ENCODE measurements around the gene RAB3D. TPM values are rescaled to one million over a fixed set of nuclear protein-coding genes. Genes with fewer than 3 reads are reported as not detected.

RAB3D gene
- 4.9 and 5.8 TPM in 2 replicates for total RNA-seq (2014; rRNA removed; shearing (Covaris generic))

GRCh38 chr19:11339254-11340098 lies at the start of gene RAB3D:
RAB3D (minus strand) TSS chr19:11339657; CDS start chr19:11337399, 2,258 bp downstream.

GRCh38 chr19:11374433-11375142 lies 35.1 kb upstream of the RAB3D start, which contains the start of gene SWSAP1:
SWSAP1 (plus strand) TSS chr19:11374666; CDS start chr19:11374681, 15 bp downstream.

GRCh38 chr19:11355160-11356073 lies 16.0 kb upstream of the RAB3D start, which contains the start of gene PLPPR2:
PLPPR2 (plus strand) TSS chr19:11355432; CDS start chr19:11357674, 2,242 bp downstream.

GRCh38 chr19:11346104-11346940 lies 6.9 kb upstream of the RAB3D start, which contains the start of the genes CCDC159 and TMEM205:
CCDC159 (plus strand) TSS chr19:11346519; CDS start chr19:11346607, 88 bp downstream.
TMEM205 (minus strand) TSS chr19:11346268; CDS start chr19:11345619, 649 bp downstream.

GRCh38 chr19:11295665-11296245 lies 43.7 kb downstream of the RAB3D start, which contains the start of gene TSPAN16:
TSPAN16 (plus strand) TSS chr19:11296160; CDS start chr19:11296298, 138 bp downstream.

Other genes starting within 250 kb of the RAB3D start
- gene SPC24, start 183.9 kb downstream of the RAB3D start, total RNA-seq (2014; rRNA removed; shearing (Covaris generic)), result 164 and 193 TPM in 2 replicates
- 56.0 and 56.1 TPM in 2 replicates for gene KANK2, start 142.1 kb downstream of the RAB3D start, total RNA-seq (2014; rRNA removed; shearing (Covaris generic))
- gene ANGPTL8, start 100.0 kb downstream of the RAB3D start, total RNA-seq (2014; rRNA removed; shearing (Covaris generic)), result not detected in 2 replicates
- gene DOCK6, start 77.1 kb downstream of the RAB3D start, total RNA-seq (2014; rRNA removed; shearing (Covaris generic)), result 12.0 and 14.5 TPM in 2 replicates
- not detected in 2 replicates for gene TSPAN16, start 43.5 kb downstream of the RAB3D start, total RNA-seq (2014; rRNA removed; shearing (Covaris generic))
- 97.9 and 98.7 TPM in 2 replicates for gene TMEM205, start 6.6 kb upstream of the RAB3D start, total RNA-seq (2014; rRNA removed; shearing (Covaris generic))
- 4.4 and 4.9 TPM in 2 replicates for gene CCDC159, start 6.9 kb upstream of the RAB3D start, total RNA-seq (2014; rRNA removed; shearing (Covaris generic))
- gene PLPPR2, start 15.8 kb upstream of the RAB3D start, total RNA-seq (2014; rRNA removed; shearing (Covaris generic)), result 10.2 and 18.4 TPM in 2 replicates
- gene SWSAP1, start 35.0 kb upstream of the RAB3D start, total RNA-seq (2014; rRNA removed; shearing (Covaris generic)), result 2.1 and 4.8 TPM in 2 replicates
- gene EPOR, start 44.7 kb upstream of the RAB3D start, total RNA-seq (2014; rRNA removed; shearing (Covaris generic)), result 7.6 and 9.4 TPM in 2 replicates
- gene RGL3, start 79.7 kb upstream of the RAB3D start, total RNA-seq (2014; rRNA removed; shearing (Covaris generic)), result 12.2 and 17.9 TPM in 2 replicates
- gene ODAD3, start 95.5 kb upstream of the RAB3D start, total RNA-seq (2014; rRNA removed; shearing (Covaris generic)), result 0.87 and 4.5 TPM in 2 replicates
- 230 and 236 TPM in 2 replicates for gene PRKCSH, start 96.0 kb upstream of the RAB3D start, total RNA-seq (2014; rRNA removed; shearing (Covaris generic))
- gene ELAVL3, start 141.4 kb upstream of the RAB3D start, total RNA-seq (2014; rRNA removed; shearing (Covaris generic)), result 0.40 TPM in 1 of 2 replicates, not detected in the other
- 10.6 and 14.3 TPM in 2 replicates for gene ZNF653, start 166.2 kb upstream of the RAB3D start, total RNA-seq (2014; rRNA removed; shearing (Covaris generic))
- 95.5 and 112 TPM in 2 replicates for gene ECSIT, start 189.5 kb upstream of the RAB3D start, total RNA-seq (2014; rRNA removed; shearing (Covaris generic))
- not detected in 2 replicates for gene CNN1, start 199.2 kb upstream of the RAB3D start, total RNA-seq (2014; rRNA removed; shearing (Covaris generic))
- 96.8 and 100 TPM in 2 replicates for gene ELOF1, start 219.6 kb upstream of the RAB3D start, total RNA-seq (2014; rRNA removed; shearing (Covaris generic))
- gene ACP5, start 238.0 kb upstream of the RAB3D start, total RNA-seq (2014; rRNA removed; shearing (Covaris generic)), result 10.3 and 14.0 TPM in 2 replicates

Data from A375 (cell line).